Lower leg skin (tissue), 3 donors: ENCODE results near the gene MAPK8.

Experiments
- CTCF ChIP-seq, 3 donors: fragments of 450-650 bp; IDR thresholded peaks; one replicate each; pipeline ENCODE4 v1.5.1; 2016; ENCODE audit warnings: antibody characterized with exemption in 3 of 3, mild to moderate bottlenecking in 3 of 3, moderate library complexity in 2 of 3
- POLR2A ChIP-seq, 2 donors: fragments of 450-650 bp; IDR thresholded peaks; one replicate each; pipeline ENCODE4 v1.6.1; 2016 to 2017; ENCODE audit warnings: antibody characterized with exemption in 2 of 2, mild to moderate bottlenecking in 1 of 2, moderate library complexity in 1 of 2

GRCh38 chr10:48423884-48424283 lies 117.4 kb downstream of the MAPK8 start:
- TF ChIP-seq POLR2A (IDR thresholded peaks at IDR 0.05): no peak
- TF ChIP-seq CTCF (IDR thresholded peaks at IDR 0.05): no peak
